GM19395 (cell line): Measurements from ENCODE around the gene GSX1.

Experiments used
- ATAC-seq: cut with Tn5 transposase; IDR thresholded peaks from one replicate; pipeline ENCODE4 v1.9.1; 2021; ENCODE audit warnings: mild to moderate bottlenecking, moderate library complexity; ENCODE audit not compliant: unreplicated experiment

GSX1 gene

GRCh38 chr13:27826379-27827353, 34.4 kb downstream of the GSX1 start:
- no peak for ATAC-seq

- no peak for ATAC-seq
Measured at GRCh38 chr13:27827646-27828045, 35.4 kb downstream of the GSX1 start.

- ATAC-seq: no peak
Measured at GRCh38 chr13:27830010-27830409, 37.7 kb downstream of the GSX1 start.

GRCh38 chr13:27833206-27833605, 40.9 kb downstream of the GSX1 start:
- no peak for ATAC-seq

- no peak for ATAC-seq
Measured at GRCh38 chr13:27834095-27834494, 41.8 kb downstream of the GSX1 start.

GRCh38 chr13:27835799-27836198, 43.5 kb downstream of the GSX1 start:
- ATAC-seq: no peak

GRCh38 chr13:27839809-27840467, 47.7 kb downstream of the GSX1 start:
- ATAC-seq: no peak

GRCh38 chr13:27842571-27842970, 50.3 kb downstream of the GSX1 start:
- ATAC-seq: no peak
